Sigmoid colon (tissue), 7 donors: Measurements from ENCODE around the gene MOV10L1. TPM values are rescaled to one million over a fixed set of nuclear protein-coding genes. Genes with fewer than 3 reads are reported as not detected.

Experiments
- DNase-seq: peaks from one replicate; pipeline ENCODE4 v3.0.0-alpha.2; 2019
- H3K27ac ChIP-seq, 4 donors: fragments of 200-600 bp; sonication (generic); one replicate each; pipeline ENCODE4 v1.5.1; 2016 to 2019; ENCODE audit warnings: mild to moderate bottlenecking in 1 of 4
- H3K27me3 ChIP-seq, 3 donors: fragments of 200-600 bp; sonication (generic); one replicate each; pipeline ENCODE4 v1.5.1; 2019; ENCODE audit warnings: mild to moderate bottlenecking in 1 of 3
- H3K36me3 ChIP-seq, 4 donors: fragments of 200-600 bp; sonication (generic); one replicate each; pipeline ENCODE4 v1.5.1; 2016 to 2019
- H3K4me1 ChIP-seq, 4 donors: fragments of 200-600 bp; sonication (generic); one replicate each; pipeline ENCODE4 v1.5.1; 2017 to 2019
- H3K4me3 ChIP-seq, 4 donors: fragments of 200-600 bp; sonication (generic); one replicate each; pipeline ENCODE4 v1.5.1; 2017 to 2019; ENCODE audit warnings: mild to moderate bottlenecking in 2 of 4, moderate library complexity in 1 of 4
- H3K9me3 ChIP-seq, 4 donors: fragments of 200-600 bp in 3 of 4; sonication (generic) in 3 of 4; one replicate each; pipeline versions ENCODE4 v1.5.1 to v1.6.1; 2013 to 2019
- EP300 ChIP-seq, 4 donors: sonication (generic); formaldehyde crosslinking; IDR thresholded peaks; one replicate each; pipeline ENCODE4 v1.6.1; 2017; ENCODE audit warnings: antibody characterized with exemption in 4 of 4
- POLR2A ChIP-seq, 2 donors: fragments of 450-650 bp; IDR thresholded peaks; one replicate each; pipeline ENCODE4 v1.6.1; 2016; ENCODE audit warnings: antibody characterized with exemption in 2 of 2, mild to moderate bottlenecking in 2 of 2, moderate library complexity in 2 of 2
- POLR2AphosphoS5 ChIP-seq, 4 donors: sonication (generic); formaldehyde crosslinking; IDR thresholded peaks; one replicate each; pipeline ENCODE4 v1.6.1; 2017; ENCODE audit warnings: antibody characterized with exemption in 4 of 4
- WGBS, 2 donors: extraction: QIAGEN DNeasy Blood & Tissue Kit; methylation state at CpG; one replicate each; pipeline ENCODE4 v1.1.7; 2013; 5-methylcytosine and 5-hydroxymethylcytosine counted together
- intact Hi-C: fragments of 100-400 bp; cut with DNase I; formaldehyde crosslinking; loops from one replicate; pipeline ENCODE4 v1.15.1; 2023
- polyA plus RNA-seq, 3 donors: library from polyadenylated mRNA; stranded (reverse); fragments of 200-250 nt; gene quantifications; one replicate each; pipeline ENCODE4 v1.2.3, GENCODE V29; 2013
- total RNA-seq, 4 donors: library from RNA; depleted of rRNA; stranded (reverse); fragments of >200 nt; gene quantifications; one replicate each; pipeline ENCODE4 v1.1.0, GENCODE V29; 2016
- TF ChIP-seq, protein P1 (sequence below), 4 experiments: fragments of 450-650 bp in 3 of 4; fragments of 200-600 bp in 1 of 4; IDR thresholded peaks; one replicate each; pipeline ENCODE4 v1.5.1; 2016 to 2019; ENCODE audit warnings: antibody characterized with exemption in 4 of 4, mild to moderate bottlenecking in 3 of 4, moderate library complexity in 2 of 4
- donor health status: healthy with polysubstance abuse.
- donor health status: Bipolar disorder and iron deficiency.
- donor health status: healthy.

Gene MOV10L1
- total and polyA plus RNA-seq, 7 donors: 0.47 to 5.6 (median 1.8) TPM; not detected in 2

DNA sequence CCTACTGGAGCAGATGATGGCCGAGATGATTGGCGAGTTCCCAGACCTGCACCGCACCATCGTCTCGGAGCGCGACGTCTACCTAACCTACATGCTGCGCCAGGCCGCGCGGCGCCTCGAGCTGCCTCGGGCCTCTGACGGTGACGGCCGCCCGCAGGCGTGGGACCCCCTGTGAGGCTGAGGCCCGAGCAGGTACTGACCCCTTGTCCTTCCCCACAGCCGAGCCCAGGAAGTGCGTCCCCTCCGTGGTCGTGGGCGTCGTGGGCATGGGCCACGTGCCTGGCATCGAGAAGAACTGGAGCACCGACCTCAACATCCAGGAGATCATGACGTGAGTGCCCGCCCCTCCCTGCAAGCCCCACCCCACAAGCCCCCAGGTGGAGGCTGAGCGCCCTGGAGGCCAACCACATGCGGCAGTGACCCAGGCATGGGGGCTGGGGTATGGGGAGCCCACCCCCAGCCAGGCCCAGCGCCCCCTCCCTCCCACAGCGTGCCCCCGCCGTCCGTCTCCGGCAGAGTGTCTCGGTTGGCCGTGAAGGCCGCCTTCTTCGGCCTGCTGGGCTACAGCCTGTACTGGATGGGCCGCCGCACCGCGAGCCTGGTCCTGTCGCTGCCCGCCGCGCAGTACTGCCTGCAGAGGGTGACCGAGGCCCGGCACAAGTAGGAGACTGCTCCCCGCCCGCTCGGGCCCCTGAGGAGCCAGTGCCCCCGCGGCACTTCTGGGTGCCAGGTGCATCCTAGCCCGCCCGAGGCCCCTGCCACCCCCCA is 108.2 kb downstream of the MOV10L1 start:
- Histone ChIP-seq H3K27ac (no peak overlapping the region), H3K9me3 (no peaks in the 10 kb centered on the region), H3K4me3 (no peak overlapping the region), H3K36me3 (peaks cover 0 to 47% (median 16%) of the 10 kb centered on the region in 4 donors), H3K27me3 (no peaks in the 10 kb centered on the region), H3K4me1 (peaks cover 0 to 28% (median 24%) of the 10 kb centered on the region in 4 donors)
- no peak for TF ChIP-seq POLR2A (IDR thresholded peaks at IDR 0.05)
- no peak for TF ChIP-seq POLR2AphosphoS5 (IDR thresholded peaks at IDR 0.05)
- no peak for TF ChIP-seq EP300 (IDR thresholded peaks at IDR 0.05)
- TF ChIP-seq, protein P1, sequence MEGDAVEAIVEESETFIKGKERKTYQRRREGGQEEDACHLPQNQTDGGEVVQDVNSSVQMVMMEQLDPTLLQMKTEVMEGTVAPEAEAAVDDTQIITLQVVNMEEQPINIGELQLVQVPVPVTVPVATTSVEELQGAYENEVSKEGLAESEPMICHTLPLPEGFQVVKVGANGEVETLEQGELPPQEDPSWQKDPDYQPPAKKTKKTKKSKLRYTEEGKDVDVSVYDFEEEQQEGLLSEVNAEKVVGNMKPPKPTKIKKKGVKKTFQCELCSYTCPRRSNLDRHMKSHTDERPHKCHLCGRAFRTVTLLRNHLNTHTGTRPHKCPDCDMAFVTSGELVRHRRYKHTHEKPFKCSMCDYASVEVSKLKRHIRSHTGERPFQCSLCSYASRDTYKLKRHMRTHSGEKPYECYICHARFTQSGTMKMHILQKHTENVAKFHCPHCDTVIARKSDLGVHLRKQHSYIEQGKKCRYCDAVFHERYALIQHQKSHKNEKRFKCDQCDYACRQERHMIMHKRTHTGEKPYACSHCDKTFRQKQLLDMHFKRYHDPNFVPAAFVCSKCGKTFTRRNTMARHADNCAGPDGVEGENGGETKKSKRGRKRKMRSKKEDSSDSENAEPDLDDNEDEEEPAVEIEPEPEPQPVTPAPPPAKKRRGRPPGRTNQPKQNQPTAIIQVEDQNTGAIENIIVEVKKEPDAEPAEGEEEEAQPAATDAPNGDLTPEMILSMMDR (IDR thresholded peaks at IDR 0.05): no peak
- intact Hi-C loops: loop anchor here (10.0 kb wide), 1 partner anchor 343 kb away; the partner anchor contains the start of gene ZBED4
- 94% methylated on average over 61 of the region's 61 CpGs for WGBS, 2 donors
- no peak for DNase-seq

DNA sequence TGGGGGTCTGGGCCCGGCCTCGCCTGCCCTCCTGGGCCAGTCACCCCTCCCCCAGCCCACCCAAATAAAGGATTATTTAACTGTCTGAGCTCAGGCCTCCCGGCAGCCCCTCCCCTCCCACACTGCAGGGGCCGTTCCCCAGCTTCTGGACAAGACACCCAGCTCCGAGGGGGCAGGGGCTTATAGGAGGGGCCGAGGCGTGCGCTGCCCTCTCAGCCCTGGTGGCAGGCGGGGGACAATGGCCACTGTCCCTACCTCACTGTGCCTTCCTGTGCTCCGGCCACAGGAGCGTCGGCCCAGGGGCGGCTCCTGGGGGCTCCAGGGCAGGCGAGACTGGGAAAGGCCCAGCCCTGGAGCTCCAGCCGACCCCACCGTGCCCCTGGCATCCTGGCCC is 108.8 kb downstream of the MOV10L1 start:
- Histone ChIP-seq H3K36me3 (peaks cover 0 to 47% (median 16%) of the 10 kb centered on the region in 4 donors), H3K27me3 (no peaks in the 10 kb centered on the region), H3K4me1 (peaks cover 0 to 32% (median 24%) of the 10 kb centered on the region in 4 donors), H3K27ac (no peak overlapping the region), H3K4me3 (no peak overlapping the region), H3K9me3 (no peaks in the 10 kb centered on the region)
- TF ChIP-seq EP300 (IDR thresholded peaks at IDR 0.05) (no peak), POLR2AphosphoS5 (IDR thresholded peaks at IDR 0.05) (no peak), POLR2A (IDR thresholded peaks at IDR 0.05) (no peak)
- intact Hi-C loops: loop anchor here (10.0 kb wide), 1 partner anchor 344 kb away; the partner anchor contains the start of gene ZBED4
- no peak for DNase-seq
- 89 to 92% methylated on average over 16 of the region's 16 CpGs for WGBS, 2 donors

DNA sequence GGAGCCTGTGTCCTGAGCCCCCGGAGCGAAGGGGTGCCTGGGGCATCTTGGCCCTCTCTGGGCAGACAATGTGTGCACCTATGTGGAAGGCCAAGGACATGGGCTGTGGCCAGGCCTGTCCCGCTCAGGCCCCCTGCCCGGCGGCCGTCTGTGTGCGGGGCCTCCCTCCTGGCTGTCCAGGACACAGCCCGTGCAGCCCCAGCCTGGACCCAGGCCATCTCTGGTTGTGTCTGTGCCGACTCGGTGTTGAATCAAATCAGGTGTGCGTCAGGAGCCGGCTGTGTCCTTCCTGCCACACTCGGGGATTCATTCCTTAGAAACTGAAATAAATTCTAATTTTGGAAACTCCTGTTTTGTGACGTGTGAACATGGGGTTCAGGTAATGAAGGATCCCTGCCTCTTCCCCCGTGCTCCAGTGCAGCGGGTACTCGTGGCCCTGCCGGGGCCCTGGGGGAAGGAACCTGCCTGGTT is 109.5 kb downstream of the MOV10L1 start:
- DNase-seq: no peak
- peaks cover 0 to 46% (median 10%) of the 10 kb centered on the region in 4 donors for H3K36me3 ChIP-seq
- peak overlapping the region in 1 of 4 donors; percentile 87 for H3K4me3 ChIP-seq
- peaks cover 0 to 32% (median 24%) of the 10 kb centered on the region in 4 donors for H3K4me1 ChIP-seq
- H3K27me3 ChIP-seq: no peaks in the 10 kb centered on the region
- TF ChIP-seq POLR2AphosphoS5 (IDR thresholded peaks at IDR 0.05): no peak
- TF ChIP-seq, protein P1 (IDR thresholded peaks at IDR 0.05): no peak
- H3K9me3 ChIP-seq: no peaks in the 10 kb centered on the region
- 87 to 90% methylated on average over 18 of the region's 18 CpGs for WGBS, 2 donors
- intact Hi-C loops: loop anchor here (10.0 kb wide), 1 partner anchor 344 kb away; the partner anchor contains the start of gene ZBED4
- peak overlapping the region in 1 of 4 donors; percentile 89 for H3K27ac ChIP-seq

DNA sequence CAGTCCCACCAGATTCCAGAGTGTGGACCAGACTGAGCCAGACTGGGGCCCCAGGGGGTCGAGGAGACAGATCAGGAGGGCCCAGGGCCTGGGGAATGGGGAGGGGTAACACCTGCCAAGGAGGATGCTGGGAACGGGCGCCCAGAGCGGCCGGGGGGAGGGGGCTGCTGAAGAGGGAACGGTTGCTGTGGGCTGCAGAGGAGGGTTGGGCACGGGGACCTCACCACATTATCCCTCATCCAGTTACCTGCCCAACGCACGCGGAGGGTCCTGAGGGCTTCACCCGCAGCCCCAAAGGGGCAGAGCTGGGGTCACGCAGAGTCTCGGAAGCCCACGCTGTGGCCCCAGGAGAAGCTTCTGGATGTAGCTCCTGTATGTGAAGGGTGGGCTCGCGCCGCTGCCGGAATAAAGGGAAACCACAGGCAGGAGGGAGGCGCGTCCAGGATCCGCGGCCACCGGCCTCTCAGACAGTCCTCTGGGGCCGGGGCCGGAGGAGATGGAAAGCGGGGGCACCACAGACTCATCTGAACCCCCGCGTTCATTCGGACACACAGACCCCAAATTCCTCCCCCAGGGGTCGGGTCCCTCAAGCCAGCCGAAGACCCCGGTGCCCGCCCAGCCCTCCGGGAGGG is 110.1 kb downstream of the MOV10L1 start:
- no peak for DNase-seq
- intact Hi-C loops: loop anchor here (2.0 to 10.0 kb wide), 4 partner anchors 15 to 415 kb away; partner anchors contain the start of genes TRABD and ZBED4

DNA sequence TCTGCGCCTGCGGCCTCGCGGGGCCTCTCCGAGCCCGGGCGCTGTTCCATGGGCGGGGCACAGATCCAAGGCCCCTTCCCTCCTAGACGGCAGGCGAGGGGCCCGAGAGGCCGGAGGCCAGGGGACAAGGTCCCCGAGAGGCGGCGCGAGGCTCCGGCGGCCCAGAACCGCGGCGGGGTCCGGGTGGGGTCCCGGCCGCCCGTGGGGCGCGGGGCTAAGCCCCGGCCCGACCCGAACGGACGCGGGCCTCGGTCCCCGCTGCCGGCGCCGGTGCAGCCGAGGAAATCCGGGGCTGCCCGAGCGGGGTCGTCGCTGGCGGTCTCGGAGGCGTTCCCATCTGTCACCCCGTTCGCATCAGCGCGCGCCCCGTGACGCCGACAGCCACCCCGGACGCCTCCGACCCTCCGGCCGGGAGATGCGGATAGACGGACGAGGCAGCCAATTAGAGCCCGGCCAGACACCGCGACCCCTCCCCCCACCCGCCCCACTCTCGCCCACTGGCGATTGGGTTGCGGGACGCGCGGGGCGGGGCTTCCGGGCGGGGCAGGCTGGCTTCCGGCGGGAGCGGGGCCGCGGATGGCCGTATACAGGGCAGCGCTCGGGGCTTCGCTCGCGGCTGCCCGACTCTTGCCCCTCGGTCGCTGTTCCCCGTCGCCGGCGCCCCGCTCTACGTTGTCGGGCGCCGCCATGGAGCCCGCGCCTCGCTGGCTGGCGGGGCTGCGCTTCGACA is 110.8 kb downstream of the MOV10L1 start, which contains the start of gene SELENOO:
Gene SELENOO, plus strand, starts transcription at position 551 of the 730 bp plus-strand sequence. Its CDS starts 26 bp downstream, at position 577.
- TF ChIP-seq POLR2AphosphoS5 (IDR thresholded peaks at IDR 0.05) (peak; percentile 75 to 95 (median 90)), EP300 (IDR thresholded peaks at IDR 0.05) (no peak), POLR2A (IDR thresholded peaks at IDR 0.05) (peak; percentile 24 to 52)
- TF ChIP-seq, protein P1 (IDR thresholded peaks at IDR 0.05): no peak
- intact Hi-C loops: loop anchor here (2.0 to 10.0 kb wide), 3 partner anchors 16 to 416 kb away; partner anchors contain the start of gene TRABD
- peaks cover 0 to 32% (median 24%) of the 10 kb centered on the region in 4 donors for H3K4me1 ChIP-seq

More for the DNA sequence above, 110.1 kb downstream of the MOV10L1 start:
- Histone ChIP-seq H3K27me3 (no peaks in the 10 kb centered on the region), H3K4me1 (peaks cover 0 to 32% (median 24%) of the 10 kb centered on the region in 4 donors), H3K9me3 (no peaks in the 10 kb centered on the region), H3K27ac (peak overlapping the region; percentile 79 to 89 (median 86)), H3K4me3 (peak overlapping the region; percentile 42 to 89 (median 84)), H3K36me3 (peaks cover 0 to 39% (median 6%) of the 10 kb centered on the region in 4 donors)
- 14 to 27% methylated on average over 34 of the region's 34 CpGs for WGBS, 2 donors
- TF ChIP-seq POLR2A (IDR thresholded peaks at IDR 0.05) (no peak), POLR2AphosphoS5 (IDR thresholded peaks at IDR 0.05) (peak in 2 of 4 donors; percentile 11 to 19)

More for the DNA sequence above, 110.8 kb downstream of the MOV10L1 start, which contains the start of gene SELENOO:
- Histone ChIP-seq H3K27me3 (no peaks in the 10 kb centered on the region), H3K4me3 (peak within 1 kb of the TSS; percentile 42 to 89 (median 84)), H3K27ac (peak within 1 kb of the TSS; percentile 79 to 89 (median 86)), H3K9me3 (no peaks in the 10 kb centered on the region), H3K36me3 (peaks cover 0 to 35% (median 4%) of the 10 kb centered on the region in 4 donors)
- DNase-seq: peak; percentile 95
- 0% methylated on average over 105 of the region's 105 CpGs for WGBS, 2 donors
